WTC11 (cell line): ENCODE results near the gene WDR7.

Experiments used
- GABPB1 ChIP-seq: sonication (generic); formaldehyde crosslinking; IDR thresholded peaks from 2 replicates; pipeline ENCODE4 v1.8.1; 2023; ENCODE audit warnings: mild to moderate bottlenecking, missing genetic modification reagents
- MXD4 ChIP-seq: fragments of 250-450 bp; sonication (Bioruptor Pico); IDR thresholded peaks from 2 replicates; pipeline ENCODE4 v1.8.0; 2021; ENCODE audit warnings: mild to moderate bottlenecking, moderate library complexity, borderline replicate concordance
- MYBL2 ChIP-seq: sonication (generic); formaldehyde crosslinking; IDR thresholded peaks from 2 replicates; pipeline ENCODE4 v1.8.1; 2023; ENCODE audit warnings: mild to moderate bottlenecking, moderate library complexity, missing genetic modification reagents
- RELA ChIP-seq: sonication (generic); formaldehyde crosslinking; IDR thresholded peaks from 2 replicates; pipeline ENCODE4 v1.8.1; 2022; ENCODE audit warnings: missing genetic modification reagents, mild to moderate bottlenecking, borderline replicate concordance
- ZNF232 ChIP-seq: sonication (generic); formaldehyde crosslinking; IDR thresholded peaks from 2 replicates; pipeline ENCODE4 v1.8.0; 2022; ENCODE audit warnings: mild to moderate bottlenecking, missing genetic modification reagents
- TF ChIP-seq, protein P1 (sequence below): fragments of 200-600 bp; IDR thresholded peaks from 2 replicates; pipeline ENCODE4 v1.8.0; 2022; ENCODE audit warnings: antibody characterized with exemption
- TF ChIP-seq, protein P2 (sequence below): sonication (generic); formaldehyde crosslinking; IDR thresholded peaks from 2 replicates; pipeline ENCODE4 v1.8.1; 2023; ENCODE audit warnings: mild to moderate bottlenecking, missing genetic modification reagents
- TF ChIP-seq, protein P3 (sequence below): sonication (generic); formaldehyde crosslinking; IDR thresholded peaks from 2 replicates; pipeline ENCODE4 v1.8.1; 2022; ENCODE audit warnings: low read depth, mild to moderate bottlenecking, moderate library complexity, missing genetic modification reagents, borderline replicate concordance
- TF ChIP-seq, protein P4 (sequence below): sonication (generic); formaldehyde crosslinking; IDR thresholded peaks from 2 replicates; pipeline ENCODE4 v1.8.1; 2023; ENCODE audit warnings: mild to moderate bottlenecking, missing genetic modification reagents, moderate library complexity
- TF ChIP-seq, protein P5 (sequence below): sonication (generic); formaldehyde crosslinking; IDR thresholded peaks from 2 replicates; pipeline ENCODE4 v1.8.0; 2022; ENCODE audit warnings: mild to moderate bottlenecking, missing genetic modification reagents

DNA sequence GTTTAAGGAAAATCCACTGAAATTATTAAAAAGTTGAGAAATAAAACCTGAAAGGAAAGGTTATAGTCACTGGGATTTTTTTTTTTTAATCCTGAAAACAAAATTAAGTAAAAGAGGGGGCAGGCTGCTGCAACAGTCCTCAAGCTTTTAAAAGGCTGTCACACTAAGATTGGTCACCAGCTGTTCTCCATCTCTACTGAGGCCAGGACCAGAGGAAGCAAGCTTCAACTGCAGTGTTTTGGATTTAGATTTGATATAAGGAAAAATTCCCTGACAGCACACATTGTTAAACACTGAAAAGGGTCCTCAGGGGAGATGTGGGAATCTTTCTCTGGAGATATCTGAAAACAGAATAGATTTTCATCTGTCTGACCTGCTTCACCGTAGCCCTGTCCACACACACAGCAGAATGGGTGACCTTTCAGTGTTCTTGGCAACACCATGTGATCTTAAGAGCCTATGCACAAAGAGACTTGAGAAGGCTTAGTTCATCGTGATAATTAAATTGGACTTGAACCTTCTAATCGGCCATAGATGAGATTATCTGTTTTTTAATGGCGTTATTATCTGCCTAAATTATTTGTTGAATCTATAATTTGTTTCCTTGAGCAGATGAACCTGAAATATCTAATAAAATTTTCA is 363.7 kb downstream of the WDR7 start:
- TF ChIP-seq, protein P1, sequence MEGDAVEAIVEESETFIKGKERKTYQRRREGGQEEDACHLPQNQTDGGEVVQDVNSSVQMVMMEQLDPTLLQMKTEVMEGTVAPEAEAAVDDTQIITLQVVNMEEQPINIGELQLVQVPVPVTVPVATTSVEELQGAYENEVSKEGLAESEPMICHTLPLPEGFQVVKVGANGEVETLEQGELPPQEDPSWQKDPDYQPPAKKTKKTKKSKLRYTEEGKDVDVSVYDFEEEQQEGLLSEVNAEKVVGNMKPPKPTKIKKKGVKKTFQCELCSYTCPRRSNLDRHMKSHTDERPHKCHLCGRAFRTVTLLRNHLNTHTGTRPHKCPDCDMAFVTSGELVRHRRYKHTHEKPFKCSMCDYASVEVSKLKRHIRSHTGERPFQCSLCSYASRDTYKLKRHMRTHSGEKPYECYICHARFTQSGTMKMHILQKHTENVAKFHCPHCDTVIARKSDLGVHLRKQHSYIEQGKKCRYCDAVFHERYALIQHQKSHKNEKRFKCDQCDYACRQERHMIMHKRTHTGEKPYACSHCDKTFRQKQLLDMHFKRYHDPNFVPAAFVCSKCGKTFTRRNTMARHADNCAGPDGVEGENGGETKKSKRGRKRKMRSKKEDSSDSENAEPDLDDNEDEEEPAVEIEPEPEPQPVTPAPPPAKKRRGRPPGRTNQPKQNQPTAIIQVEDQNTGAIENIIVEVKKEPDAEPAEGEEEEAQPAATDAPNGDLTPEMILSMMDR: no peak
- no peak for TF ChIP-seq MXD4
- no peak for TF ChIP-seq ZNF232 (CRISPR knock-in tag)
- TF ChIP-seq, protein P2, sequence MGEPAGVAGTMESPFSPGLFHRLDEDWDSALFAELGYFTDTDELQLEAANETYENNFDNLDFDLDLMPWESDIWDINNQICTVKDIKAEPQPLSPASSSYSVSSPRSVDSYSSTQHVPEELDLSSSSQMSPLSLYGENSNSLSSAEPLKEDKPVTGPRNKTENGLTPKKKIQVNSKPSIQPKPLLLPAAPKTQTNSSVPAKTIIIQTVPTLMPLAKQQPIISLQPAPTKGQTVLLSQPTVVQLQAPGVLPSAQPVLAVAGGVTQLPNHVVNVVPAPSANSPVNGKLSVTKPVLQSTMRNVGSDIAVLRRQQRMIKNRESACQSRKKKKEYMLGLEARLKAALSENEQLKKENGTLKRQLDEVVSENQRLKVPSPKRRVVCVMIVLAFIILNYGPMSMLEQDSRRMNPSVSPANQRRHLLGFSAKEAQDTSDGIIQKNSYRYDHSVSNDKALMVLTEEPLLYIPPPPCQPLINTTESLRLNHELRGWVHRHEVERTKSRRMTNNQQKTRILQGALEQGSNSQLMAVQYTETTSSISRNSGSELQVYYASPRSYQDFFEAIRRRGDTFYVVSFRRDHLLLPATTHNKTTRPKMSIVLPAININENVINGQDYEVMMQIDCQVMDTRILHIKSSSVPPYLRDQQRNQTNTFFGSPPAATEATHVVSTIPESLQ (CRISPR knock-in tag): no peak
- no peak for TF ChIP-seq GABPB1 (CRISPR knock-in tag)
- TF ChIP-seq, protein P3, sequence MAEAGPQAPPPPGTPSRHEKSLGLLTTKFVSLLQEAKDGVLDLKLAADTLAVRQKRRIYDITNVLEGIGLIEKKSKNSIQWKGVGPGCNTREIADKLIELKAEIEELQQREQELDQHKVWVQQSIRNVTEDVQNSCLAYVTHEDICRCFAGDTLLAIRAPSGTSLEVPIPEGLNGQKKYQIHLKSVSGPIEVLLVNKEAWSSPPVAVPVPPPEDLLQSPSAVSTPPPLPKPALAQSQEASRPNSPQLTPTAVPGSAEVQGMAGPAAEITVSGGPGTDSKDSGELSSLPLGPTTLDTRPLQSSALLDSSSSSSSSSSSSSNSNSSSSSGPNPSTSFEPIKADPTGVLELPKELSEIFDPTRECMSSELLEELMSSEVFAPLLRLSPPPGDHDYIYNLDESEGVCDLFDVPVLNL: no peak
- TF ChIP-seq MYBL2: no peak
- no peak for TF ChIP-seq RELA (CRISPR knock-in tag)
- TF ChIP-seq, protein P4, sequence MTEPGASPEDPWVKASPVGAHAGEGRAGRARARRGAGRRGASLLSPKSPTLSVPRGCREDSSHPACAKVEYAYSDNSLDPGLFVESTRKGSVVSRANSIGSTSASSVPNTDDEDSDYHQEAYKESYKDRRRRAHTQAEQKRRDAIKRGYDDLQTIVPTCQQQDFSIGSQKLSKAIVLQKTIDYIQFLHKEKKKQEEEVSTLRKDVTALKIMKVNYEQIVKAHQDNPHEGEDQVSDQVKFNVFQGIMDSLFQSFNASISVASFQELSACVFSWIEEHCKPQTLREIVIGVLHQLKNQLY (CRISPR knock-in tag): no peak
- TF ChIP-seq, protein P5, sequence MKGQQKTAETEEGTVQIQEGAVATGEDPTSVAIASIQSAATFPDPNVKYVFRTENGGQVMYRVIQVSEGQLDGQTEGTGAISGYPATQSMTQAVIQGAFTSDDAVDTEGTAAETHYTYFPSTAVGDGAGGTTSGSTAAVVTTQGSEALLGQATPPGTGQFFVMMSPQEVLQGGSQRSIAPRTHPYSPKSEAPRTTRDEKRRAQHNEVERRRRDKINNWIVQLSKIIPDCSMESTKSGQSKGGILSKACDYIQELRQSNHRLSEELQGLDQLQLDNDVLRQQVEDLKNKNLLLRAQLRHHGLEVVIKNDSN (CRISPR knock-in tag): no peak
